ENCODE results near the gene MAP3K20.
"Not testable (repeated sequence)": the region's sequence is repeated elsewhere in the genome, so short reads cannot be mapped to it uniquely, and the experiment has no call there.

MAP3K20 gene

DNA sequence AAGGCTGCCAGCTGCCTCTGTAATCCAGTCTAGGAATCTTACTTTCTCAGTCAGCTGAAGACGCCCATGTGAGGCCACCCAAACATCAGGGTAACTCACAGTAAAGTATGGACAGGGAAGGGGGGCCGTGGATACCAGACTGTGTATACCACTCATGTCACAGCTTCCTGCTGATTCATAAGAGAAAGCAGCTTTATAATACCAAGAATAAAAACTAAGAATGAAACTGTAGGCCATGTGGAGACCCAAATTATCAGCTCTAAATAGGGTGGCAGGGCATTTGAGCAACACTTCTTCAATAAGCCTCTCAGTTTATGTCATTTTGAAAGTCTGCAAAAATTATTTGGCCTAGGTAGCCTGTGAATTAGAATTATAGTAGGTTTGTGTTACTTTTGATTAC, 164.0 kb downstream of the MAP3K20 start:
- no peak for DNase-seq

- no peak for DNase-seq
Observed at GRCh38 chr2:173240083-173240482, 164.4 kb downstream of the MAP3K20 start.

DNA sequence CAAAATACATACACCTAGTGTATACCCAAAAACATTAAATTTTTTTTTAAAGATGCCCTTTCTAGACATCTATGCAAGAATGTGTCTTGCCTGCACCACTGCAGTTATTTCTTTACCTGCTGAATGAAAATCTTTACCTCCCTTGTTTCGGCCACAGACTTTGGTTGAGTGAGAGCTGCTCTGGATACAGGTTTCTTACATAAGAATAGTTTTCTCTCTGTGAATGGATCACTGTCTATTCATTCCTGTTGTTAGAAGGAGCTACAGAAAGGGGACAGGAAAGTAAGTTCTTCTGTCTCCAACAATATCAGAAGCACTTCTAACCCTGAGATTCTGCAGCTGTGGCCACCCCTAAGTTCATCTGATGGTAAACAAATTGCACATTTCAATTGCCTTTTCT, 166.0 kb downstream of the MAP3K20 start:
- no peak for DNase-seq

- DNase-seq, result no peak
Observed at GRCh38 chr2:173247156-173247555, 171.5 kb downstream of the MAP3K20 start.

DNA sequence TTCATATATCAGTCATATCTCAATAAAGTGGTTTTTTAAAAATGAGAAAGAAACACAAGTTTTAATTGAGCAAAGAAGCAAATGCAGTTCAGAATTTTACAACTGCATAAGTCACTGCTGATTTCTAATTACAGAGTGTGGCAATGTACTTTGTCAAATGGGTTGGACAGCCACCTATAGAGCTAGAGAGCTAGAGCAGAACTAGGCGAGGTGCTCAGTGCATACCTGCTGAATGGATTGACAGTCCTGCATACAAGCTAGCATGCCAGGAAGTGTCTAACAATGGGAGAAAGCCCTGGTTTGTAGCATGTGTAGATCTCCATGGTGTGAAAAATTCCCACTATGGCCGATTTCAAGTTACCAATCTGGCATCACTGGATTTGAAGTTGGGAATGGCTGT, 172.7 kb downstream of the MAP3K20 start:
- DNase-seq, result no peak

- no peak for DNase-seq
Observed at GRCh38 chr2:173249661-173250641, 174.3 kb downstream of the MAP3K20 start.

DNA sequence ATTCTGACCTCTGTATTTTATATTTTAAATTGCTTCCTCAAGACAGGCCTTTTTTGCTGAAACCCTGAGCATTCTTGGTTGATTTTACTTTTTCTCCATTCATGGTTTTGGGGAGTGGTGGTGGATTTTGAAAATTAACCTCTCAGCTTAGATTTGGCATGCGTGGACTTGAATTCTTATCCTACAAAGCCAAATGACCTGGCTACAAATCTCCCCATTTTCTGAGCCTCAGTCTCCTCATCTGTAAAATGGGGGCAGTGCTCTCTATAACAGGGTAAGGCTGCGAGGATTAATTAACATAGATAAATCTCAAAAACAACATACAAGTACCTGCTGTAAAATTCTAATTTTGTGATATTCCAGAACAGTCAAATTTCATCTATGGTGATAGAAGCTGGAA, 175.6 kb downstream of the MAP3K20 start:
- DNase-seq, result no peak

- no peak for DNase-seq
Observed at GRCh38 chr2:173252581-173252980, 176.9 kb downstream of the MAP3K20 start.

GRCh38 chr2:173254659-173255058, 179.0 kb downstream of the MAP3K20 start:
- DNase-seq, result no peak

GRCh38 chr2:173258701-173259100, 183.1 kb downstream of the MAP3K20 start:
- DNase-seq, result no peak

GRCh38 chr2:173262356-173262755, 186.7 kb downstream of the MAP3K20 start:
- DNase-seq, result not testable (repeated sequence)

- DNase-seq, result no peak
Observed at GRCh38 chr2:173264151-173264550, 188.5 kb downstream of the MAP3K20 start.

- no peak for DNase-seq
Observed at GRCh38 chr2:173264603-173265366, 189.1 kb downstream of the MAP3K20 start.

GRCh38 chr2:173271135-173271534, 195.5 kb downstream of the MAP3K20 start:
- no peak for DNase-seq

- DNase-seq, result no peak
Observed at GRCh38 chr2:173271825-173272224, 196.2 kb downstream of the MAP3K20 start.

GRCh38 chr2:173272849-173273248, 197.2 kb downstream of the MAP3K20 start:
- no peak for DNase-seq

DNA sequence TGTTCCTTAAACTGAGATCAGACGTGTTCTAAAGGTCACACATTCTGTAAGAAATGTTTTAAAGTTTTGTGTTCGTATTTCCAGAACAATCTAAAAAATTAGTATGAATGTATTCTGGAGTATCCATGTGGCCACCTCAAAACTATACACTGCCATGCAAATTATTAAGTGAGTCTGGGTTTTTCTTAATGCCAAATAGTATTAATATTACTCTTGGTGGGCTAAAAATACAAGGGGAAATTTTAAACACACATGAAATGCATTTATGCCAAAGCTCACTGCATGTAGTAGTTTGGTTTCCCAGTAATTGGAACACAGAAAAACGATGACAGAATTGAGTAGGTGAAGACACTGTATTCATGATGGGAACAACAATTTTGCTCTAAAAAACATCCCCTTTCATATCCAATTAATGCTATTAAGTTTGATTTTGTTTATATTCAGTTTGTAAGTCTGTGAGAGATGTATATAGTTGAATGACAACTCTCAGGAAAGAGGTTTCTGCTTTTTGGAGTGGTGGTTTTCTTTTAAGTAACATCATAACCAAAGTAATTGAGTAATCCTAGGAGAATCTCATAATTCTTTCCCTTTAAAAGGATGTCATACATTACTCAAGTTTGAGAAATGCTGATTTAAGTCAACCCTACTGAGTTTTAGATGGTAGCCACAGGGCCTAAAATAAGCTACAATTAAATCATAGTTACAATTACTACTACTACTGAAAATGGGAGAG, 203.3 kb downstream of the MAP3K20 start:
- DNase-seq, result no peak

- DNase-seq, result no peak
Observed at GRCh38 chr2:173279527-173279868, 203.9 kb downstream of the MAP3K20 start.

DNA sequence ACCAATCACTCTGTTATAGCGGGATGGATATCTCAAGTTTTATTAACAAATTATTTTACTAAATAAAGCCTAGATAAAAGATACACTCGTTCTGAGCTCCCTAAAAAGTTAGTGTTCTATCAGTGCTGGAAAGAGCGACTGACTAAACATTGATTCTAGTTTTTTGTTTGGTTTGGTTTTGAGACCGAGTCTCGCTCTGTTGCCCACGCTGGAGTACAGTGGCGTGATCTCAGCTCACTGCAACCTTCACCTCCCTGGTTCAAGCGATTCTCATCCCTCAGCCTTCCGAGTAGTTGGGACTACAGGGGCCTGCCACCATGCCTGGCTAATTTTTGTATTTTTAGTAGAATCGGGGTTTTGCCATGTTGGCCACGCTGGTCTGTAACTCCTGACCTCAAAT, 205.2 kb downstream of the MAP3K20 start:
- no peak for DNase-seq

GRCh38 chr2:173281898-173282297, 206.3 kb downstream of the MAP3K20 start:
- DNase-seq, result not testable (repeated sequence)

GRCh38 chr2:173282795-173283545, 207.3 kb downstream of the MAP3K20 start:
- no peak for DNase-seq

DNA sequence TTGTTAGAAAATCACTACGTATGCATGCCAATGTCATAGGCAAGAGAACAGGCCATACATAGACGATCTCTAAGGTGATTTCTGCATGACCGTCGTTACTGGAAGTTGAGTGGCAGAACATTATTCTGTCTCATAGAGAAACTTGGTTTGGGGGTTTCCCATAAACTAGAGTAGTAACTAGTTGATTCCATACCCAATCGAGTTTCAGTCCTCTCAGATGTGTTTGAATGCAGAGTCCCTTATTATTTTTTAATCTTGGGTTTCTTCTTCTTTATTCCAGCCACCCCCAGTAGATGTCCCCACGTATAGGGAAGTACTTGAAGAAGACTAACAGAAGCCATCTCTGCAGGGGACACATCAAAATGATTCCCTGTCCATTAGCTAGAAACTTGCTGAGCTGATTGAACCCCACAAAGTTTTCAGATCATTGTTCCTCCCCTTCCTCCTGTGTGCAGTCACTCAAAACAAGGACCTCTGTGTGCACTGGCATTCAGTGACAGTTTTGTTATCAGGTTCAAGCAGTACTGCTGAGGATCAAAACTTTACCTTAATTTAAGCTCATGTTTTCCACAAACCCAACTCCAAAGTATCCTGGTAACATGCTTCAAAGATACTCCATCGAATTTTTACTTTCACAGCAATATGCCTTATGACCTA, 210.6 kb downstream of the MAP3K20 start:
- DNase-seq, result no peak
